ENCODE results near the gene LEF1.
"Not testable (repeated sequence)": the region's sequence is repeated elsewhere in the genome, so short reads cannot be mapped to it uniquely, and the experiment has no call there.

The LEF1 gene

GRCh38 chr4:108029016-108029720, 139.6 kb downstream of the LEF1 start:
- no peak for DNase-seq

DNA sequence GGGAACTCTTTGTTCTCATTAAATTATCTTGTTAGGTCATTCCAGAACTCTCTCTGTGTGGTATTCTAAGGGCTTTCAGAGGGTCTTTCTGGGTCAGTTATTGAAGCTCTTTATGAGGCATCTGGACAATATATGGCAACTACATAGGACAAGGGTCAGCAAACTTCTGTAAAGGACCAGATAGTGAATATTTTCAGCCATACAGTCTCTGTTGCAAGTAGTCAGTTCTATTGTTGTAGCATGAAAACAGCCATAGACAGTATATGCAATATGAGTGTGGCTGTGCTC, 143.9 kb downstream of the LEF1 start:
- no peak for DNase-seq

- no peak for DNase-seq
These were observed 144.5 kb downstream of the LEF1 start for GRCh38 chr4:108024085-108024877.

GRCh38 chr4:108018884-108019187, 149.9 kb downstream of the LEF1 start:
- DNase-seq = no peak

DNA sequence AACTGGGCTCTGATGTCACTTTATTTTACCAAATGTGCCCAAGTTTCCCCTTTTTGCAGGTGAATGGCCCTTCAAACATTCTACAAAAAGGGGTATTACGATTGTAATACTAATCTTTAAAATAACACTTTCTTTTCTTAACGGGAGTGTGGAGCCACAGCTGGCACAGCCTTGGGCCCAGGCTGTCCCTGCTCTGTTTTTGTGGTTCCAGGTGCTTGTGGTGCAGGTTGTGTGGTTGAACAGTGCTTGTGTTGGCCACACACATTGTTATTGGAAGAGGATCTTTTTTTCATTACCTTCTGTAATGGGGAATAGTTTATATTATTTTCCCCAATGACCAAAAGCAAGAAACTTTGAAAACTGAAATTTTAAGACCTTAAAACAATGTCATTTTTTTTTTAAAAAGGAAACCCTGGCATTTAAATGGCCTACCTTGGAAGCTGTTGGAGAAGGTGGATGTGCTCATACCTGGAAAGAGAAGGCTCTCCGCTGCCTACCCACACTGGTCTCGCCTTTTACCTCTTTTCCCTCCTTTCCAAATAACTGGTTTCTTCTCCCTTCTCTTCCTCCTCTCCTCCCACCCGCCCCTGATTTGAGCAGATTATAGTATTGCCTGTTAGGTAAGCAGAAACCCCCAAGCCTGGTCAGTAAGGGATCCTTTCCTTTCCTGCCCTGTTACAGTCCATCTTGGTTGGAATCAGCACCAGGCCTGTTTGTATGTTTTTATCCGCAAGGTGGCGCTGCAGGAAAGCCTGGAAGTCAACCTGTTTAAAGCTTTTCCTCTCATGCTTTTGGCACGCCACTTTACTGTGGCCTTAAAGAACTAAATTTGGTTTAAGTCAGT, 150.5 kb downstream of the LEF1 start:
- peak; percentile 81 for DNase-seq

DNA sequence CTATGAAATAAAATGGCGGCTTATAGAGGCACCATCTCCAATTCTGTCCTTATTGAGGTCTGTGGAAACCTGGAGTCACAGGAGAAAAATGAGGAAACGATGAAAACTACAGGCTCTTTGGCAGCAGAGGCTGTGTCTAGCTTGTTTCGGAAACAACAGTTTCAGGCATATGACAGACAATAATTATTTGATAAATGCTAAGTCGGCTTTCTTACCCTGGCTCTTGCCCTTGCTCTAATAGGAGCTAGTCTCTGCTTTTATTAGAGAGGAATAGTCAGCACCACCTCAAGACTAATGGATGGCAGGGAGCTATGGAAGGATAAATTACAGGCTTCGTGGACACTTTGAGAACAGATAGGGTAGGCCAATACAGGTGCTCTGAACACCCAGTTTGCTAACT, 154.8 kb downstream of the LEF1 start:
- DNase-seq = no peak

GRCh38 chr4:108013327-108013726, 155.4 kb downstream of the LEF1 start:
- DNase-seq = no peak

- not testable (repeated sequence) for DNase-seq
These were observed 156.3 kb downstream of the LEF1 start for GRCh38 chr4:108012382-108012781.

GRCh38 chr4:108010167-108010566, 158.6 kb downstream of the LEF1 start:
- no peak for DNase-seq

DNA sequence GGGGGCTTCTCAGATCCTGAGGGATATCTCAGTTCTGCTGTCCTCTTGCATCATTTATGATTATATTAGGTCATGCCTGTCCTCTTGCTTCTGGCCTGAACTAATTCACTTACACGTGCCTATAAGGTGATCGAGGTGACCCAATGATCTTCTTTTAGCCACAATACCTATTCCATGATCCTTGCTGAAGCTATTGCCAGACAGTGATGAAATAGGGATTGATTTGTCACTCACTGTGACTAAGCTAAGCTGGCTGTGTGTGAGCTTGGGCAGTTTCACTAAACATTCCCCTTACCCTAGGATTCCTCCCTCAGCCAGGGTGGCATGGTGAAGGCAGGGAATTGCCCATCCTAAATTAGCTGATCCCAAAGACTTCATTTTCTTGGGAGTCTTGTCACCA, 160.0 kb downstream of the LEF1 start:
- DNase-seq = no peak

GRCh38 chr4:108007984-108008383, 160.7 kb downstream of the LEF1 start:
- no peak for DNase-seq

DNA sequence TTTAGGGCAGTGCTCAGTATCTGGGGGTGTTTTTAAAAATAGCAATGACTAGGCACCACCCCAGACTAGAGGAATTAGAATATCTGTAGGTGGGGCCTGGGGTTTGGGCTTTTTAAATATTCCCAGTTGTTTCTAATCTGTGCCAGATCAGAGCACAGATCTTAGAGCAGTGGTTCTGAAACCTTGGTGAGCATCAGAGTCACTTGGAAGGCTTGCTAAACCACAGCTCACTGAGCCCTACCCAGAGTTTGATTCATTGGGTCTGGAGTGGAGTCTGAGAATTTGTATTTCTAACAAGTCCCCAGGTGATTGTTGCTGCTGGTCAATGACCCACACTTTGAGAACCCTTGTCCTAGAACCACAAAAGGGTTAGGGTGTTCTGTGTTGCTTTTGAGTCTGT, 162.4 kb downstream of the LEF1 start:
- DNase-seq = no peak

DNA sequence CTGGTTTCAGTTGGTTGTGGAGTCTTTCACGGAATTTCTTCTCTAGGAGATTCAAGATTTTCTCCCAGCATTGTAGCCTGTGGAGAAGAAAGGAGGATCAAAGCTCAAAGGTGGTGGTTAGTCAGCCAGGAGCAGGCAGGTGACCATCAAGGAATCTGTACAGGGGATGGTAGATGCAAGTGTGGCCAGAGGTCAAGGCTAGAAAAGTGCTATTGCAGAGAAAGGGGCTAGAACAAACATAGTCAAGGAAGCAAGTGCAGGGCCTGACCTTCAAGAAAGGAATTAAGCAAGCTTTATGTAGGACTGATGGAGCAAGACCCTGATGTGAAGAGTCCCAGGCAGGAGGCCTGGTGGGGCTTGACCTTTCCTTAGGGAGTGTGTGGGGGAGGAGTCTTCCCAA, 162.9 kb downstream of the LEF1 start:
- DNase-seq = no peak

- DNase-seq = no peak
These were observed 164.1 kb downstream of the LEF1 start for GRCh38 chr4:108004646-108005045.

DNA sequence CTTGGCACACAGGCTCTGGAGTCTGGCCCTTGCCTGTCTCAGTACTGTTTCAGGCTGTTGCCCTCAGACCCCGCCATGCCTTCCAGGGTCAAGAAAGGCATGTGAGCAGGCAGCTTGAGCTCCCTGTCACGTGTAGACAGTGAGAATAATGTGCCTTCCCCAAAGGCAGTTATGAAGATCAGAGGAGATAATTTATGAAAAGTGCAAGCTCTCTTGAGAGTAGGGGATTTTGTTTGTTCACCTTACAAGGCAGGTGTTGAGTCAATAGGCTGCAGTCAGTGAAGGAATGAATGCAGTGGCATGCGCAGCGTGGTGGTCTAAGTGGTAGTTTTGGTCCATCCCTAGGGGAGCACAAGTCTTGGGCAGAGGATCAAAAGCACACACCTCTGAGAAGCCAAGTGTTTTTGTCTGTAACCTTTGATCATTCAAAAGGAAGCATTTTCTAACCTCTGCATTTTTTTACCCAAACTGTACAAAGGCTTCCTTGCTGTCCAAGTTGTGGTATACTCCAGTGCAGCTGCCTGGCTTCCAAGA, 164.7 kb downstream of the LEF1 start:
- no peak for DNase-seq

DNA sequence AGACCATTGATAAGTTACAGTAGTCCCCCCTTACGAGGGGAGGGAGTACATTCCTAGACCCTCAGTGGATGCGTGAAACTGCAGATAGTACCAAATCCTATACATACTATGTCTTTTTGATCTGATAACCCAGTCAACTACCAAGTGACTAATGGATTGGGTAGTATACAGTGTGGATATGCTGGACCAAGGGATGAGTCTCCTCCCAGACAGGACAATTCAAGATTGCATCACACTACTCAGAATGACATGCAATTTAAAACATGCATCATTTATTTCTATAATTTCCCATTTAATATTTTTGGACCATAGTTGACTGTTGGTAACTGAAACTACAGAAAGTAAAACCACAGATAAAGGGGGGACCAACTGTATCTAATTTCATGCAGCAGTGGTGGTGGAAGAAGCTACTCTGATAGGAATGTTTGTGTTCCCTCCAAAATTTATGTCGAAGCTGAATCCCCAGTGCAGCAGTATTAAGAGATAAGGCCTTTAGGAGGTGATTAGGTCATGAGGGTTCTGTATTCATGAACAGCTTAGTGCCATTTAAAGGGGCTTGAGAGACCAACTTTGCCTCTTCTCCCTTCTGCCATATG, 167.1 kb downstream of the LEF1 start:
- DNase-seq = no peak

- DNase-seq = no peak
These were observed 168.7 kb downstream of the LEF1 start for GRCh38 chr4:107999932-108000539.

GRCh38 chr4:107997794-107998193, 170.9 kb downstream of the LEF1 start:
- DNase-seq = no peak
